ENCODE data around the gene RPIA.

GRCh38 chr2:88690591-88691338 lies 708 bp upstream of the RPIA start:
- TF ChIP-seq TFAP4 (IDR thresholded peaks at IDR 0.05; ENCODE audit: borderline replicate concordance, low read depth) (no peak), CREBL2 (CRISPR knock-in tag; IDR thresholded peaks at IDR 0.05; ENCODE audit: borderline replicate concordance) (no peak), CEBPB (IDR thresholded peaks at IDR 0.05; ENCODE audit: borderline replicate concordance, low read depth, low read length) (no peak), ESRRA (CRISPR knock-in tag; IDR thresholded peaks at IDR 0.05; ENCODE audit: low read depth) (no peak), CTCF (CRISPR knock-in tag; IDR thresholded peaks at IDR 0.05) (no peak), ZNF747 (CRISPR knock-in tag; IDR thresholded peaks at IDR 0.05; ENCODE audit: borderline replicate concordance) (no peak), ZNF547 (CRISPR knock-in tag; IDR thresholded peaks at IDR 0.05) (no peak), BRD4 (CRISPR knock-in tag; IDR thresholded peaks at IDR 0.05) (no peak), IRF2 (CRISPR knock-in tag; IDR thresholded peaks at IDR 0.05) (no peak)

All from HepG2 (cell line).